Tibial nerve (tissue), 4 donors: ENCODE results near the gene ARID4A. TPM values are rescaled to one million over a fixed set of nuclear protein-coding genes. Genes with fewer than 3 reads are reported as not detected.
"Not testable (repeated sequence)": the region's sequence is repeated elsewhere in the genome, so short reads cannot be mapped to it uniquely, and the experiment has no call there.

ENCODE experiments used
- DNase-seq, 2 donors: peaks; one replicate each; pipeline ENCODE4 v3.0.0-alpha.2; 2019; ENCODE audit warnings: low spot score in 2 of 2
- H3K27ac ChIP-seq, 4 donors: fragments of 200-600 bp; sonication (generic) in 3 of 4; one replicate each; pipeline ENCODE4 v1.5.1; 2017 to 2019; ENCODE audit warnings: mild to moderate bottlenecking in 1 of 4
- H3K27me3 ChIP-seq, 2 donors: fragments of 200-600 bp; sonication (generic) in 1 of 2; one replicate each; pipeline versions ENCODE4 v1.5.1 to v1.6.0; 2017 to 2019
- H3K36me3 ChIP-seq, 3 donors: fragments of 200-600 bp; sonication (generic); one replicate each; pipeline ENCODE4 v1.5.1; 2018 to 2019
- H3K4me1 ChIP-seq, 4 donors: fragments of 200-600 bp; sonication (generic) in 3 of 4; one replicate each; pipeline ENCODE4 v1.5.1; 2017 to 2019
- H3K4me3 ChIP-seq, 4 donors: fragments of 200-600 bp; sonication (generic) in 3 of 4; one replicate each; pipeline ENCODE4 v1.5.1; 2017 to 2019; ENCODE audit warnings: mild to moderate bottlenecking in 1 of 4, moderate library complexity in 1 of 4
- H3K9me3 ChIP-seq, 4 donors: fragments of 200-600 bp; sonication (generic) in 3 of 4; one replicate each; pipeline ENCODE4 v1.5.1; 2017 to 2019
- EP300 ChIP-seq, 2 donors: sonication (generic); formaldehyde crosslinking; IDR thresholded peaks; one replicate each; pipeline ENCODE4 v1.6.1; 2017; ENCODE audit warnings: antibody characterized with exemption in 2 of 2, mild to moderate bottlenecking in 1 of 2
- POLR2A ChIP-seq, 2 donors: fragments of 450-650 bp; IDR thresholded peaks; one replicate each; pipeline ENCODE4 v1.6.1; 2017; ENCODE audit warnings: antibody characterized with exemption in 2 of 2, mild to moderate bottlenecking in 2 of 2, moderate library complexity in 2 of 2
- WGBS, 2 donors: methylation state at CpG; one replicate each; pipeline ENCODE4 v1.1.5; 2018; 5-methylcytosine and 5-hydroxymethylcytosine counted together
- total RNA-seq, 4 donors: library from RNA; depleted of rRNA; stranded (reverse); fragments of >200 nt; gene quantifications; one replicate each; pipeline ENCODE4 v1.1.0, GENCODE V29; 2016
- TF ChIP-seq, protein P1 (sequence below), 5 experiments: fragments of 200-600 bp in 3 of 5; fragments of 450-650 bp in 2 of 5; sonication (generic) in 3 of 5; IDR thresholded peaks; one replicate each; pipeline ENCODE4 v1.5.1; 2016 to 2019; ENCODE audit warnings: antibody characterized with exemption in 5 of 5, mild to moderate bottlenecking in 3 of 5, moderate library complexity in 2 of 5

ARID4A gene, protein sequence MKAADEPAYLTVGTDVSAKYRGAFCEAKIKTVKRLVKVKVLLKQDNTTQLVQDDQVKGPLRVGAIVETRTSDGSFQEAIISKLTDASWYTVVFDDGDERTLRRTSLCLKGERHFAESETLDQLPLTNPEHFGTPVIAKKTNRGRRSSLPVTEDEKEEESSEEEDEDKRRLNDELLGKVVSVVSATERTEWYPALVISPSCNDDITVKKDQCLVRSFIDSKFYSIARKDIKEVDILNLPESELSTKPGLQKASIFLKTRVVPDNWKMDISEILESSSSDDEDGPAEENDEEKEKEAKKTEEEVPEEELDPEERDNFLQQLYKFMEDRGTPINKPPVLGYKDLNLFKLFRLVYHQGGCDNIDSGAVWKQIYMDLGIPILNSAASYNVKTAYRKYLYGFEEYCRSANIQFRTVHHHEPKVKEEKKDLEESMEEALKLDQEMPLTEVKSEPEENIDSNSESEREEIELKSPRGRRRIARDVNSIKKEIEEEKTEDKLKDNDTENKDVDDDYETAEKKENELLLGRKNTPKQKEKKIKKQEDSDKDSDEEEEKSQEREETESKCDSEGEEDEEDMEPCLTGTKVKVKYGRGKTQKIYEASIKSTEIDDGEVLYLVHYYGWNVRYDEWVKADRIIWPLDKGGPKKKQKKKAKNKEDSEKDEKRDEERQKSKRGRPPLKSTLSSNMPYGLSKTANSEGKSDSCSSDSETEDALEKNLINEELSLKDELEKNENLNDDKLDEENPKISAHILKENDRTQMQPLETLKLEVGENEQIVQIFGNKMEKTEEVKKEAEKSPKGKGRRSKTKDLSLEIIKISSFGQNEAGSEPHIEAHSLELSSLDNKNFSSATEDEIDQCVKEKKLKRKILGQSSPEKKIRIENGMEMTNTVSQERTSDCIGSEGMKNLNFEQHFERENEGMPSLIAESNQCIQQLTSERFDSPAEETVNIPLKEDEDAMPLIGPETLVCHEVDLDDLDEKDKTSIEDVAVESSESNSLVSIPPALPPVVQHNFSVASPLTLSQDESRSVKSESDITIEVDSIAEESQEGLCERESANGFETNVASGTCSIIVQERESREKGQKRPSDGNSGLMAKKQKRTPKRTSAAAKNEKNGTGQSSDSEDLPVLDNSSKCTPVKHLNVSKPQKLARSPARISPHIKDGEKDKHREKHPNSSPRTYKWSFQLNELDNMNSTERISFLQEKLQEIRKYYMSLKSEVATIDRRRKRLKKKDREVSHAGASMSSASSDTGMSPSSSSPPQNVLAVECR
- total RNA-seq, result 10 to 100 TPM; 20.4 to 45.7 (median 31.3) TPM

DNA sequence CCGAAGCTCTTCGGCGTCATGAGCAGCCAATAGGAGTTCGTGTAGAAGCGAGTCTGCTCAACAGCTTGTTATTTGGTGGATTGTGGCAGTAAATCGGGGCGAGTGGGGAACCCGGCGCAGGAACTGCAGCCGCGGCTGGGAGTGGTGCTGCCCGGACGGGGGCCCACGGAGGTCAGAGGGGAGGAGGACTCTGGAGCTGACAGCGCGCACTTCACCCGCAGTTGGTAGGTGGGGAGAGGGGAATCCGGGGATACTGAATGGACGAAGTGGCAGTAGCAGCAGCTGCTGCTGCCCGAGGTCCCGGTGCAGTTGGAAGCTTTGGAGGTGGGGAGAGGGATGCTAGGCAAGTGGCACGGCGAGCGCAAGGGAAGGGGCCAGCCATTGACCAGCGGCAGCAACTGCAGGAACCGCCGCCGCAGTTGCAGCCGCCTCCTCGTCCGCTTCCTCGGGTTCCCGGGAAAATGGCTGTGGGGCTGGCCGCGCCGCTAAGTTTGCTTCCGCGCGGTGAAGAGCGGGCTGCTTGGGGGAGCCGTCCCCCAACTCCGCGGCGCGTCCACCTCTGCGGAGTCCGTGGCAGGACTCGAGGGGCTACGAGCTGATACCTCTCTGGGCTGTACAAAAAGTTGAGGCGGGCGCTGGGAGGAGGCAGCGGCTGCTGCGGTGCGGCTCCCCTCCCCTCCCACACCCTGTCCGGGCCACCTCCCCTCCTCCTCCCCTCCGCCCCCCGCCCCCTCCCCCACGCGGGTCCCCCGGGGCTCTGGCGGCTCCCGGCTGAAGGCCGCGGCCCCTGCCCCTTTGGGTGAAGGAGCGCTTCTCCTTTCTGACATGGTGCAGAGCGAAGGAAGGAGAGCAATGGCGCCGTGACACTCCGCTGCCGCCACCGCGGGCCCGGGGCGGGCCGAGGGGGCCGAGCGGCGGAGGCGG, at the start of gene ARID4A:
TSS of gene ARID4A (plus strand) at position 79 of the 924 bp plus-strand sequence. CDS start 1,300 bp downstream, outside the sequence.
- Histone ChIP-seq H3K4me3 (peak within 1 kb of the TSS; percentile 87 to 97 (median 90)), H3K36me3 (peaks cover 0 to 30% (median 0%) of the 10 kb centered on the region in 3 donors), H3K27ac (peak within 1 kb of the TSS; percentile 89 to 98 (median 96)), H3K9me3 (no peaks in the 10 kb centered on the region), H3K4me1 (peaks cover 0 to 59% (median 15%) of the 10 kb centered on the region in 4 donors), H3K27me3 (no peaks in the 10 kb centered on the region)
- DNase-seq, result peak; percentile 74 to 92
- TF ChIP-seq, protein P1, sequence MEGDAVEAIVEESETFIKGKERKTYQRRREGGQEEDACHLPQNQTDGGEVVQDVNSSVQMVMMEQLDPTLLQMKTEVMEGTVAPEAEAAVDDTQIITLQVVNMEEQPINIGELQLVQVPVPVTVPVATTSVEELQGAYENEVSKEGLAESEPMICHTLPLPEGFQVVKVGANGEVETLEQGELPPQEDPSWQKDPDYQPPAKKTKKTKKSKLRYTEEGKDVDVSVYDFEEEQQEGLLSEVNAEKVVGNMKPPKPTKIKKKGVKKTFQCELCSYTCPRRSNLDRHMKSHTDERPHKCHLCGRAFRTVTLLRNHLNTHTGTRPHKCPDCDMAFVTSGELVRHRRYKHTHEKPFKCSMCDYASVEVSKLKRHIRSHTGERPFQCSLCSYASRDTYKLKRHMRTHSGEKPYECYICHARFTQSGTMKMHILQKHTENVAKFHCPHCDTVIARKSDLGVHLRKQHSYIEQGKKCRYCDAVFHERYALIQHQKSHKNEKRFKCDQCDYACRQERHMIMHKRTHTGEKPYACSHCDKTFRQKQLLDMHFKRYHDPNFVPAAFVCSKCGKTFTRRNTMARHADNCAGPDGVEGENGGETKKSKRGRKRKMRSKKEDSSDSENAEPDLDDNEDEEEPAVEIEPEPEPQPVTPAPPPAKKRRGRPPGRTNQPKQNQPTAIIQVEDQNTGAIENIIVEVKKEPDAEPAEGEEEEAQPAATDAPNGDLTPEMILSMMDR (IDR thresholded peaks at IDR 0.05), result peak in 2 of 5 experiments; percentile 50 to 58
- peak in 1 of 2 donors; percentile 90 for TF ChIP-seq EP300 (IDR thresholded peaks at IDR 0.05)
- peak; percentile 91 to 94 for TF ChIP-seq POLR2A (IDR thresholded peaks at IDR 0.05)
- 1% methylated on average over 41 to 49 of the region's 79 CpGs for WGBS, 2 donors

DNA sequence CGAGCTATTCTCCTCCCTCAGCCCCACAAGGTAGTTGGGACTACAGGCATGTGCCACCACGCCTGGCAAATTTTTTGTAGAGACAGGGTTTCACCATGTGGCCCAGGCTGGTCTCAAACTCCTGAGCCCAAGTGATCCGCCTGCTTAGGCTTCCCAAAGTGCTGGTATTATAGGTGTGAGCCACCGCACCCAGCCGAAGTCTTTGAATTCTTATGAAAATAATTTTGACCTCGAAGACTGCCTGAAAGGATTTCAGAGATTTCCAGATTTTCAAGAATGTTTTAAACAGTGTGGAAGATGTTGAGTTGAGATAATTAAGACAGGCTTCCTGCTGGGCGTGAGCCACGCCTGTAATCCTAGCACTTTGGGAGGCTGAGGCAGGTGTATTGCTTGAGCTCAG, 48.7 kb upstream of the ARID4A start:
- 91 to 95% methylated on average over 8 of the region's 8 CpGs for WGBS, 2 donors
- peaks cover 0 to 31% (median 16%) of the 10 kb centered on the region in 4 donors for H3K4me1 ChIP-seq
- H3K4me3 ChIP-seq, result no peak overlapping the region
- no peaks in the 10 kb centered on the region for H3K9me3 ChIP-seq
- TF ChIP-seq POLR2A (IDR thresholded peaks at IDR 0.05), result no peak
- TF ChIP-seq, protein P1 (IDR thresholded peaks at IDR 0.05), result no peak
- TF ChIP-seq EP300 (IDR thresholded peaks at IDR 0.05), result no peak
- H3K27me3 ChIP-seq, result no peaks in the 10 kb centered on the region
- H3K27ac ChIP-seq, result no peak overlapping the region
- no peak for DNase-seq
- peaks cover 0 to 64% (median 0%) of the 10 kb centered on the region in 3 donors for H3K36me3 ChIP-seq

DNA sequence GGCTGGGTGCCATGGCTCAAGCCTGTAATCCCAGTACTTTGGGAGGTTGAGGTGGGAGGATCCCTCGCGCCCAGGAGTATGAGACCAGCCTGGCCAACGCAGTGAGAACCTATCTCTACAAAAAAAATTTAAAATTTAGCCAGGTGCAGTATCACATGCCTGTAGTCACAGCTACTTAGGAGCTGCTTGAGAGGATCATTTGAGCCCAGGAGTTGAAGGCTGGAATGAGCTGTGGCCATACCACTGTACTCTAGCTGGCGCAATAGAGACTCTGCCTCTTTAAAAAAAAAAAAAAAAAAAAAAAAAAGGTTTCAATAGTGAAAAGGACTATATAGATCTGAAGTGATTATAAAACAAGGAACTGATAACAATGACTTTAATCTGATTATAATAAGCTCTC, 40.2 kb upstream of the ARID4A start:
- H3K9me3 ChIP-seq, result no peaks in the 10 kb centered on the region
- no peaks in the 10 kb centered on the region for H3K27me3 ChIP-seq
- H3K4me3 ChIP-seq, result no peak overlapping the region
- peaks cover 0 to 96% (median 2%) of the 10 kb centered on the region in 3 donors for H3K36me3 ChIP-seq
- no peaks in the 10 kb centered on the region for H3K4me1 ChIP-seq
- no peak overlapping the region for H3K27ac ChIP-seq
- 94 to 97% methylated on average over 4 of the region's 4 CpGs for WGBS, 2 donors
- TF ChIP-seq, protein P1 (IDR thresholded peaks at IDR 0.05), result no peak
- no peak for TF ChIP-seq POLR2A (IDR thresholded peaks at IDR 0.05)
- no peak for TF ChIP-seq EP300 (IDR thresholded peaks at IDR 0.05)
- DNase-seq, result no peak

DNA sequence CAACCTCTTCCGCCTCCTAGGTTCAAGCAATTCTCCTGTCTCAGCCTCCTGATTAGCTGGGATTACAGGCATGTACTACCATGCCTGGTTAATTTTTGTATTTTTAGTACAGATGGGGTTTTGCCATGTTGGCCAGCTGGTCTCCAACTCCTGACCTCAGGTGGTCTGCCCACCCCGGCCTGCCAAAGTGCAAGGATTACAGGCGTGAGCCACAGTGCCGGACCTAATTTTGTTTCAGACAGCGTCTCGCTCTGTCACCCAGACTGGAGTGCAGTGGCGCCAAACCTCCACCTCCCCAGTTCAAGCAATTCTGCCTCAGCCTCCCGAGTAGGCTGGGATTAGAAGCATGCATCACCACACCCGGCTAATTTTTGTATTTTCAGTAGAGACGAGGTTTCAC, 36.4 kb upstream of the ARID4A start:
- 94% methylated on average over 7 to 10 of the region's 10 CpGs for WGBS, 2 donors
- H3K27me3 ChIP-seq, result not testable (repeated sequence)

More for the DNA sequence above, 36.4 kb upstream of the ARID4A start:
- not testable (repeated sequence) for H3K4me3 ChIP-seq, DNase-seq, H3K9me3 ChIP-seq, H3K27ac ChIP-seq, H3K4me1 ChIP-seq
- peaks cover 0 to 96% (median 6%) of the 10 kb centered on the region in 3 donors for H3K36me3 ChIP-seq
